Neural cell (in vitro differentiated cells): ENCODE data around the gene KRTAP5-6.
A peak's percentile ranks its signal among the peaks of the same experiment; 100 is the strongest.

Source experiments
- CTCF ChIP-seq: fragments of 450-650 bp; IDR thresholded peaks from 2 replicates; pipeline ENCODE4 v1.5.1; 2014; ENCODE audit warnings: antibody characterized with exemption, mild to moderate bottlenecking, moderate library complexity; ENCODE audit not compliant: poor library complexity, severe bottlenecking
- EZH2 ChIP-seq: fragments of 200-600, 300-800 bp; shearing (Covaris generic), sonication (generic); IDR thresholded peaks from 2 replicates; pipeline ENCODE4 v1.6.1; 2014; ENCODE audit warnings: antibody characterized with exemption, low read length, borderline replicate concordance, mild to moderate bottlenecking; ENCODE audit not compliant: insufficient read depth, poor library complexity, severe bottlenecking
- POLR2AphosphoS5 ChIP-seq: IDR thresholded peaks from 2 replicates; pipeline ENCODE4 v1.6.1; 2012
- RAD21 ChIP-seq: fragments of 450-650 bp; conservative IDR thresholded peaks from 2 replicates; pipeline ENCODE4 v1.6.1; 2014; ENCODE audit warnings: antibody characterized with exemption, mild to moderate bottlenecking, moderate library complexity
- SMC3 ChIP-seq: fragments of 450-650 bp; conservative IDR thresholded peaks from 2 replicates; pipeline ENCODE4 v1.6.1; 2014; ENCODE audit warnings: antibody characterized with exemption, mild to moderate bottlenecking, moderate library complexity; ENCODE audit not compliant: poor library complexity
- TAF1 ChIP-seq: IDR thresholded peaks from 2 replicates; pipeline ENCODE4 v1.6.1; 2012; ENCODE audit warnings: low read depth

- peak; percentile 75 for TF ChIP-seq RAD21
- TF ChIP-seq CTCF = peak; percentile 80
- no peak for TF ChIP-seq POLR2AphosphoS5
- no peak for TF ChIP-seq TAF1
- no peak for TF ChIP-seq EZH2
- TF ChIP-seq SMC3 = peak; percentile 71
These were observed 2.7 kb upstream of the KRTAP5-6 start for GRCh38 chr11:1694064-1694845.
